Cardiac fibroblast (primary cell): ENCODE measurements around the gene AKAP13.
"Not testable (repeated sequence)": the region's sequence is repeated elsewhere in the genome, so short reads cannot be mapped to it uniquely, and the experiment has no call there.

Experiments used
- DNase-seq, 2 donors: peaks; one replicate each; pipeline versions ENCODE4 v3.0.0 to v3.0.0-alpha.2; 2010; ENCODE audit warnings: low read depth in 2 of 2
- H3K4me3 ChIP-seq, 2 donors: replicated peaks in 1 of 2; 1 replicate in 1 of 2; 2 replicates in 1 of 2; pipeline ENCODE4 v1.5.1; 2011; ENCODE audit warnings: low read depth in 2 of 2, low read length in 2 of 2, mild to moderate bottlenecking in 2 of 2, moderate library complexity in 1 of 2
- CTCF ChIP-seq: IDR thresholded peaks from one replicate; pipeline ENCODE4 v1.5.1; 2011; ENCODE audit warnings: low read depth, mild to moderate bottlenecking, low read length, inconsistent platforms

AKAP13 gene

GRCh38 chr15:85794598-85795336 lies 414.4 kb downstream of the AKAP13 start, which contains the start of gene KLHL25:
TSS of gene KLHL25 (minus strand) at chr15:85794925. CDS start at chr15:85769810, 25,115 bp downstream.
- H3K4me3 ChIP-seq: peak within 1 kb of the TSS; percentile 63 to 76
- TF ChIP-seq CTCF: no peak
- peak; percentile 93 to 96 for DNase-seq

GRCh38 chr15:85795337-85796305 lies 415.2 kb downstream of the AKAP13 start:
- DNase-seq: no peak
- peak overlapping the region; percentile 31 to 54 for H3K4me3 ChIP-seq
- TF ChIP-seq CTCF: no peak

- not testable (repeated sequence) for DNase-seq, H3K4me3 ChIP-seq
These were observed 416.0 kb downstream of the AKAP13 start for GRCh38 chr15:85796371-85796770.
